Fibroblast of peridontal ligament (primary cell): ENCODE results near the gene PDPR.
A peak's percentile ranks its signal among the peaks of the same experiment; 100 is the strongest.
"Not testable (repeated sequence)": the region's sequence is repeated elsewhere in the genome, so short reads cannot be mapped to it uniquely, and the experiment has no call there.

Experiments
- DNase-seq: peaks from one replicate; pipeline ENCODE4 v3.0.0-alpha.2; 2010; ENCODE audit errors: extremely low read depth

The PDPR gene

GRCh38 chr16:70113982-70114826, at the start of gene PDPR:
Gene PDPR, plus strand, starts transcription at chr16:70114332. Its CDS starts 6,161 bp downstream, at chr16:70120493.
- DNase-seq, result peak; percentile 85

GRCh38 chr16:70064841-70065370, 49.2 kb upstream of the PDPR start:
- DNase-seq, result peak; percentile 8

DNA sequence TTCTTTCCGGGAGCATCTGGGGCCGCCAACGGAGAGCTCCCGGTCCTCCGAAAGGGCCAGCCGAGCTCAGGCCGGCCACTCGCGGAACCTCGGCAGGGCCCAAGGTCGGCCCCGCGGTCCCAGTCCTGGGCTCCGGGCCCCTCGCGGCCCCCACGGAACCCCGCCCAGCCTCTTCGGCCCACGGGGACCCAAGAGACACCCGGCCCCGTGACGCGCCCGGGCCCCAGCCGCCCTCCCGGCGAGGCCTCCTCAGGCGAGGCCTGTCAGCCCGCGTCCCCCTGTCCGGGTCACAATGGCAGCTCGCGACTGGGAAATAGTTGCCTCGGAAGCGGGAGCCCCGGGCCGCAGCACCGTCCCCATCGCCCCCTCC, 48.8 kb upstream of the PDPR start:
- not testable (repeated sequence) for DNase-seq

DNA sequence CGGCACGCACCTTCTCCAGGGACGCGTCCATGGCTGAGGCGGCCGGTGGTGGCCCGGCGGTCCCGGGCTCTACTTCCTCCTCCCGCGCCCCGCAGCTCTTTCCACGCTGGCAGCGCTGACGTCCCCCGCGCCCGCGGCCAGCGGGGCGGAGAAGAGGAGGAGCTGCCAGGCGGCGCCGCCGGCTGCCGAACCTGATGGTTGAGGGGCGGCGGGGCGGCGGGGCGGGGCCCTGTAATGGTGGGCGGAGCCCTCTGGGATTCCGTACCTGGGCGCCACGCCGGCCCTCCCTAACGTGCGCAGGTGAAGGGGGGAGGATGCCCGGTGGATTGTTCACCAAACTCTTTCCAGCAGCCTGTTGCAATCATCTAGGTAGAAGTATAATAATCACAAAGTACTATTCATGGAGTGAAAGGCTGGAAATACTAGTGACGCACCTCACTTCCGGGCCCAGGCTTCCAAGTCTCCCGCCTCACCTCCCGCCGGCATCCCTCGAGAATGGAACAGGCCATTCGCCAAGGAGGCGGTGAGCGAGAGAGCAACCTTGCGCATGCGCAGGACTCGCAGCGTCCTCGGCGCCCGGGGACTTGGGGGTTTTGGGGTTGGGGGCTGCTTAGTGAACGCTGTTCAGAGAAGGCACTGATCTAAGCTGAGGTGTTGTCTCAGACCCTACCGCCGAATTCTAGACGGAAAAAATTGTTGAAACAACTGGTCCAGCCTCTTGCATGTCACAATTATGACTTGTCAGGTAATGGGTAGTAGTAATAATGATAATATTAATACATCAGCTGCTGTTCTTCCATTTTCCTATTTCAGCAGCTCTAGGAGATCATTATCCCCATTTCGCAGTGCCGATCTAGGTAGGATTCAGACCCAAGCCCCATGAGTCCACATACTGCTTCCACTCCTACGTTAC, 48.1 kb upstream of the PDPR start:
- DNase-seq, result peak; percentile 56

DNA sequence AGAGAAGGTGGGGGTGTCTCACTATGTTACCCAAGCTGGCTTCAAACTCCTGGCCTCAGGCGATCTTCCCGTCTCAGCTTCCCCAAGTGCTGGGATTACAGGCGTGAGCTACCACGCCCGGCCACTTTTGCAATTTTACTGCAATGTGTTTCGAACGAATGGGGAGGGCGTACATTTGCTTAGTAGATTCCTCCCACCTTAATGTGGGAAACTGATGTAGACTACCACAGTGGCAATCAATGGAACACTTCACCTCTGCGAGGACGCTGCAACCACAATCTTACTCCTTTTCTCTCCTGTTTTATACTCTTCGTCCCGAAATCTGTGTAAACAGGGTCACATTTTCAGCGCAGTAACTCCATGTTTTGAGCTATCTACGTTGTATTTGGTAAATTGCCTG, 47.4 kb upstream of the PDPR start:
- DNase-seq, result not testable (repeated sequence)

DNA sequence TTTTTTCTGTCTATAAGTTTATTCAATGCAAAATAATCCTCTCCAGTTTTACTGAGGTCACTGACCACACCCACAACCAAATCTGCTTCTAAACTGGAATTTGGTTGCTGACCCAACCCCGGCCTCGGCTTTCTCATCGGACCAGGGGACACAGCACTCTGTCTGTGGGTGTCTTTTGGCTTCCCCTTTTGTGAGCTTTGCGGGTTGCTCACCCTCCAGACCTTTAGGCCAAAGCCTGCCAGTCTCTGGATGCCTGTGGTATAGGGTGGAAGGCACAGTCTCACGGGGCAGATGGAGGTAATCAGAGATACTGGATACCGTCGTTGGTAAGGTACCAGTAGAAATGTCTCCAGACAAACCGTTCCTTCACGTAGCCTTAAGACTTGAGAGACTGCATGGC, 35.1 kb upstream of the PDPR start:
- not testable (repeated sequence) for DNase-seq

- peak; percentile 18 for DNase-seq
Measured at GRCh38 chr16:70081219-70081618, 32.9 kb upstream of the PDPR start.

GRCh38 chr16:70083931-70084330, 30.2 kb upstream of the PDPR start:
- not testable (repeated sequence) for DNase-seq

DNA sequence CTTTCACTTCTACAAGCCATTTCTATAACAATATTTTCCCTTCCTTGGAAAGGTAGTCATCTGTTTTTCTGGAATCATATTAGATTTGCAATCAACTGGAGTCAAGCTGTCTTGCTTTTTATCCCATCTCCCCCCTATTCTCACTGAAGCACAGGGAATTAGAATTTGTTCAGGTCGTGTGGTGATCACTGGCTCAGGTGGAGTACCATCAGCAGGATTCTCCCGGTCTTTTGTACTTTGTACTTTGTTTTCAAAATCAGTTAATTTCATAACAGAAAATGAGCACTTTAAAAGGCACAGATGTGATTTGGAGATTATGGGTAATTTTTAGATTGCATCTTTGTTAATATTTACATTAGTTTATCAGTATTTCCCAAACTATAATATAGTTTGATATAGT, 26.0 kb upstream of the PDPR start:
- not testable (repeated sequence) for DNase-seq

GRCh38 chr16:70088877-70089276, 25.3 kb upstream of the PDPR start:
- DNase-seq, result not testable (repeated sequence)

DNA sequence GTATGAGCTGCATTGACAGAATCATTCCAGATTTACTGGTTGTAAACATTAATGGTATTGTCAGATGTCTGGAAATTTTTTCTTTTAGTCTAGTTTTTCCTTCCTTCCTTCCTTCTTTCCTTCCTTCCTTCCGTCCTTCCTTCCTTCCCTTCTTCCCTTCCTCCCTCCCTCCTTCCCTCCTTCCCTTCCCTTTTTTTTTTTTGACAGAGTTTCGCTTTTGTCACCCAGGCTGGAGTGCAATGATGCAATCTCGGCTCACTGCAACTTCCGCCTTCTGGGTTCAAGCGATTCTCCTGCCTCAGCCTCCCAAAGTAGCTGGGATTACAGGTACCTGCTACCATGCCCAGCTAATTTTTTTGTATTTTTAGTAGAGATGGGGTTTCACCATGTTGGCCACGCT, 24.8 kb upstream of the PDPR start:
- DNase-seq, result not testable (repeated sequence)

DNA sequence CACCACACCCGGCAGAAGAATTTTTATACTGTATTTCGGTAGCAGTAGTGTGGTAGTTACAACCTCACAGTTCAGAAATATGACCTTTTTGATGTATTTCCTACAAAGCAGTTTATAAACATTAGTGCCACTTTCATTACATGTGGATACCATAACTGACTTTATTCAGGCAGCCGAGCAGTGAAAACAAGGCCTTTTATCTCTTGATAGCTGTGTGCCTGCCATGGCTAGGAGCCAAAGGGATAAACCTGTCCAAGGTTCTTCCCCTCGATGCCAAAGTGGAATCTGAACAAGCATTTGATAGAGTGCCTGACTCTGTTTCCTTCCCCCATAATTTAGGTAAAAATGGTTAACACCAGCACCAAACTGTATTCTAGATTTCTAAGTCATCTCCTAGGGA, 23.0 kb upstream of the PDPR start:
- not testable (repeated sequence) for DNase-seq

- DNase-seq, result not testable (repeated sequence)
Measured at GRCh38 chr16:70094096-70094495, 20.0 kb upstream of the PDPR start.

DNA sequence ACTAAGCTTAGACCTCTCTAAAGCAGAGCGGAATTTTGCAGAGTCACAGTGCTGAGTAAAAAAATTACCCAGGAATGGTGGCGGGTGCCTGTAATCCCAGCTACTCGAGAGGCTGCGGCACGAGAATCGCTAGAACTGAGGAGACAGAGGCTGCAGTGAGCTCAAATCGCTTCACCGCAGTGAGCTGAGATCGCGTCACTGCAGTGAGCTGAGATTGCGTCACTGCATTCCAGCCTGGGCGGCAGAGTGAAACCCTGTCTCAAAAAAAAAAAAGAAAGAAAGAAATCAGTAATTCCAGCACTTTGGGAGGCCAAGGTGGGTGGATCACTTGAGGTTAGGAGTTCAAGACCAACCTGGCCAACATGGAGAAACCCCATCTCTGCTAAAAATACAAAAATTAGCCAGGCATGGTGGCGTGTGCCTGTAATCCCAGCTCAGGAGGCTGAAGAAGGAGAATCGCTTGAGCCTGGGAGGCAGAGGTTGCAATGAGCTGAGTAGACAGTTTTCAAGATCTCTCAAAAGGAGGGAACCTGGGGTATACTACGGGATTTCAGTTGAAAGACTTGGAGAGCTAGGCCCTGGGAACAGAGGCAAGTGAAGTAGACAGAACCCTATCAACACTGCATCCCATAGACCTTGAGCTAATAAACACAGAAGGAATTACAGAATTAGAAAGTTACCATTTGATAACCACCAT, 4.4 kb upstream of the PDPR start:
- DNase-seq, result not testable (repeated sequence)

GRCh38 chr16:70112162-70112561, 2.0 kb upstream of the PDPR start:
- not testable (repeated sequence) for DNase-seq

DNA sequence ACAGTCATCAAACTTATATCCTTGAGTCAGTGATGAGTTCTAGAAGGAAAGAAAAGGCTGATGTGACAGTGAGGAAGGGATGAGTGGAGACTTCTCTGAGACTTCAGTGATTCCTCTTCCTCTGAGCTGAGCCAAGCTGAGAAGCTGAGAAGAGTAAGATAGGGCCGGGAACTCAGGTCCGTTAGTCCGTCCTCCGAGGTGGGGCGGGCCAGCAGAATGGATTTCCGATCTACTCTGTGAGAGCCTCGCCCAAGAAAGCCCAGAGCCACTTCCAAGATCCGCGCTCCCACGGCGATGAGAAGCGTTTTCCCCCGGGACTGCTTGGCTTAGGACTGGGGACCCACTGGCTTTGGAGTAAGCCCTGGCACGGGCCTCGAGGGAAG, 542 bp upstream of the PDPR start:
- DNase-seq, result not testable (repeated sequence)

GRCh38 chr16:70118354-70118753, 4.2 kb downstream of the PDPR start:
- DNase-seq, result not testable (repeated sequence)

- not testable (repeated sequence) for DNase-seq
Measured at GRCh38 chr16:70118776-70119175, 4.6 kb downstream of the PDPR start.

DNA sequence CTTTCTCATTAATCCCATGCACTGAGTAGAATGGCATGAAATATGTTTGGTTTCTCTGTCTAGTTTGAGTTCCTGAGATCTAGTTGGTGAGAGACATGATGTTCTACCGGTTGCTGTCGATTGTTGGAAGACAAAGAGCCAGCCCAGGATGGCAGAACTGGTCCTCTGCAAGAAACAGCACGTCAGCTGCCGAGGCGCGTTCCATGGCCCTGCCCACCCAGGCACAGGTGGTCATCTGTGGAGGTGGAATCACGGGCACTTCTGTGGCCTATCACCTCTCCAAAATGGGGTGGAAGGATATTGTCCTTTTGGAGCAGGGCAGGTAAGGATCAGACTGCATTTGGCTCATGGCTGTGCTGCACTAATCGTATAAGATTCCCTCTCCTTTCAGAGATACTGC, 6.3 kb downstream of the PDPR start:
- not testable (repeated sequence) for DNase-seq

DNA sequence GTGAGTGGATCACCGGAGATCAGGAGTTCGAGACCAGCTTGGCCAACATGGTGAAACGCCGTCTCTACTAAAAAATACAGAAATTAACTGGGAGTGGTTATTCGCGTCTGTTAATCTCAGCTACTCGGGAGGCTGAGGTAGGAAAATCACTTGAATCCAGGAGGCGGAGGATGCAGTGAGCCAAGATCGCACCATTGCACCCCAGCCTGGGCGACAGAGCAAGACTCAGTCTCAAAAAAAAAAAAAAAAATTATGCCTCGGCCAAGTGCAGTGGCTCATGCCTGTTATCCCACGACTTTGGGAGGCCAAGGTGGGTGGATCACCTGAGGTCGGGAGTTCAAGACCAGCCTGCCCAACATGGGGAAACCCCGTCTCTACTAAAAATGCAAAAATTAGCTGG, 9.7 kb downstream of the PDPR start:
- DNase-seq, result not testable (repeated sequence)

DNA sequence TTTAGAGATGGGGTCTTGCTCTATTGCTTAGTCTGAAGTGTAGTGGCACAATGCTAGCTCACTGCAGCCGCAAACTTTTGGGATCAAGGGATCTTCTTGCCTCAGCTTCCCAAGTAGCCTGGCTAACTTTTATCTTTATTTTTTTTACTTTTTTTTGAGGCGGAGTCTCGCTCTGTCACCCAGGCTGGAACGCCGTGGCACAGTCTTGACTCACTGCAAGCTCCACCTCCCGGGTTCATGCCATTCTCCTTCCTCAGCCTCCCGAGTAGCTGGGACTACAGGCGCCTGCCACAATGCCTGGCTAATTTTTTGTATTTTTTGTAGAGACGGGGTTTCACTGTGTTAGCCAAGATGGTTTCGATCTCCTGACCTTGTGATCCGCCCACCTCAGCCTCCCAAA, 12.1 kb downstream of the PDPR start:
- not testable (repeated sequence) for DNase-seq

DNA sequence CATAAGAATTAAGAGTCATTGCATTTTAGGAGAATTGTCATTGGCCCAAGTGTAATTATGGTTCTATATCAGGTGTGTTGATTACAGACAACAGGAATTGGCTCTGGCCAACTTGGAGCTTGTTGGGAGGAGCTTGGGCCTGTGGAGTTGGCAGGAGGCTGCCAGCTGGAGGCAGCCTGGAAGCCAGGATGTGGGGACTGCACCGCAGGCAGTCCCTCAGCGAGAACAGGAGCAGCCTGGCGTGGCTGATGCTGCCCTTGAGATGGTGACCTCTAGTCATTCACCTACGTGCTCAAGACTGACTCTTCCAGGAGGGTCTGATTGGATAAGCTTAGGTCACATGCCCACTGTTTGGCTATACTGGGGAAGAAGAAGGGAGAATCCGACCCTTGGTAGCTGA, 13.6 kb downstream of the PDPR start:
- not testable (repeated sequence) for DNase-seq
